ENCODE data around the gene ATG16L2. TPM values are rescaled to one million over a fixed set of nuclear protein-coding genes. Genes with fewer than 3 reads are reported as not detected.

ATG16L2 gene
- total RNA-seq, 4 donors from 2014 or later: 8.3 to 27.9 (median 16.5) TPM

GRCh38 chr11:72793076-72793424 is 21.2 kb upstream of the ATG16L2 start:
- no peak for TF ChIP-seq CTCF (IDR thresholded peaks at IDR 0.05)
- no peak for TF ChIP-seq POLR2AphosphoS5 (IDR thresholded peaks at IDR 0.05)
- TF ChIP-seq POLR2A (IDR thresholded peaks at IDR 0.05): no peak
- TF ChIP-seq EP300 (IDR thresholded peaks at IDR 0.05): no peak
- WGBS, 2 donors (ENCODE audit: low coverage in 1 of 2): 42 to 70% methylated on average over 2 of the region's 2 CpGs
- peaks cover 0 to 35% (median 11%) of the 10 kb centered on the region in 3 donors for H3K4me1 ChIP-seq
- peak overlapping the region; percentile 87 to 94 (median 90) for H3K27ac ChIP-seq
- H3K36me3 ChIP-seq: no peaks in the 10 kb centered on the region
- no peaks in the 10 kb centered on the region for H3K9me3 ChIP-seq
- H3K27me3 ChIP-seq: no peaks in the 10 kb centered on the region
- peak overlapping the region in 1 of 2 donors; percentile 65 for H3K4me3 ChIP-seq
- ATAC-seq: no peak

GRCh38 chr11:72793425-72794367 is 20.5 kb upstream of the ATG16L2 start, which contains the start of gene STARD10:
Gene STARD10 (minus strand): TSS chr11:72794047. CDS start chr11:72781181, 12,866 bp downstream.
- ATAC-seq: peak; percentile 99
- Histone ChIP-seq H3K27ac (peak within 1 kb of the TSS; percentile 87 to 94 (median 90)), H3K36me3 (no peaks in the 10 kb centered on the region), H3K27me3 (no peaks in the 10 kb centered on the region), H3K4me1 (peaks cover 0 to 35% (median 11%) of the 10 kb centered on the region in 3 donors), H3K9me3 (no peaks in the 10 kb centered on the region), H3K4me3 (peak within 1 kb of the TSS; percentile 65 to 91)
- TF ChIP-seq EP300 (IDR thresholded peaks at IDR 0.05): no peak
- peak; percentile 97 to 100 (median 99) for TF ChIP-seq CTCF (IDR thresholded peaks at IDR 0.05)
- peak; percentile 20 for TF ChIP-seq POLR2AphosphoS5 (IDR thresholded peaks at IDR 0.05)
- TF ChIP-seq POLR2A (IDR thresholded peaks at IDR 0.05): peak; percentile 55 to 56
- WGBS, 2 donors (ENCODE audit: low coverage in 1 of 2): 6 to 8% methylated on average over 8 of the region's 55 CpGs

GRCh38 chr11:72798361-72798760 is 15.8 kb upstream of the ATG16L2 start:
- no peak for TF ChIP-seq CTCF (IDR thresholded peaks at IDR 0.05)
- no peak for TF ChIP-seq POLR2A (IDR thresholded peaks at IDR 0.05)
- TF ChIP-seq POLR2AphosphoS5 (IDR thresholded peaks at IDR 0.05): no peak
- no peak for TF ChIP-seq EP300 (IDR thresholded peaks at IDR 0.05)
- WGBS, 2 donors (ENCODE audit: low coverage in 1 of 2): 55% methylated on average over 2 of the region's 4 CpGs; no CpG with 5 or more reads in 1 of the 2 donors
- H3K36me3 ChIP-seq: no peaks in the 10 kb centered on the region

GRCh38 chr11:72799441-72799840 is 14.8 kb upstream of the ATG16L2 start:
- no peaks in the 10 kb centered on the region for H3K27me3 ChIP-seq
- H3K4me1 ChIP-seq: peaks cover 0 to 5% (median 1%) of the 10 kb centered on the region in 3 donors
- TF ChIP-seq POLR2AphosphoS5 (IDR thresholded peaks at IDR 0.05) (no peak), POLR2A (IDR thresholded peaks at IDR 0.05) (no peak), CTCF (IDR thresholded peaks at IDR 0.05) (no peak), EP300 (IDR thresholded peaks at IDR 0.05) (no peak)
- no peak overlapping the region for H3K4me3 ChIP-seq
- WGBS, 2 donors (ENCODE audit: low coverage in 1 of 2): 47 to 48% methylated on average over 2 to 3 of the region's 4 CpGs
- no peak overlapping the region for H3K27ac ChIP-seq
- no peaks in the 10 kb centered on the region for H3K36me3 ChIP-seq
- ATAC-seq: no peak
- H3K9me3 ChIP-seq: no peaks in the 10 kb centered on the region

More at GRCh38 chr11:72798361-72798760, 15.8 kb upstream of the ATG16L2 start:
- Histone ChIP-seq H3K27ac (no peak overlapping the region), H3K27me3 (no peaks in the 10 kb centered on the region), H3K4me3 (no peak overlapping the region), H3K9me3 (no peaks in the 10 kb centered on the region), H3K4me1 (peaks cover 0 to 12% (median 4%) of the 10 kb centered on the region in 3 donors)
- no peak for ATAC-seq
